Measurements from ENCODE around the gene KLF11.

KLF11 gene

DNA sequence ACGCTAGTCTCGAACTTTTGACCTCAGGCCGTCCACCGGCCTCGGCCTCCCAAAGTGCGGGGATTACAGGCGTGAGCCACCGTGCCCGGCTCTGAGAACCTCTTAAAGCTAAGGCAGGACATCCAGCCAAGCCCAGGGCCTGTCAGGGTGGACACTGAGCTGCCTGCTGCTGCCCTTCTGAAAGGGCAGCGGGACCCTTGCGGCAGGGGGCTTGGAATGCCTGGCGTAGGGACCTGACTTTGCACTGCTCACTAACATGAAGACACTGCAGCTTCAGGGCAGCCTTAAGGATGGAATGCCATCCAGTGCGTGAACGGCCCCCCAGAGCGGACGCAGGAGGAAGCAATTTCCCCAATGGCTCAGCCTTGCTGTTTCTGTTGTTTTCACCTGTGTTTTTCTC lies 27.8 kb downstream of the KLF11 start:
- Mint-ChIP-seq H3K36me3 (ENCODE audit: low read depth) (no peaks in the 10 kb centered on the region), H3K4me1 (ENCODE audit: low read depth) (peaks cover 5% of the 10 kb centered on the region), H3K27ac (no peak overlapping the region), H3K9me3 (peaks cover 4% of the 10 kb centered on the region), H3K27me3 (ENCODE audit: low read depth) (peaks cover 41% of the 10 kb centered on the region), H3K4me3 (no peak overlapping the region)

DNA sequence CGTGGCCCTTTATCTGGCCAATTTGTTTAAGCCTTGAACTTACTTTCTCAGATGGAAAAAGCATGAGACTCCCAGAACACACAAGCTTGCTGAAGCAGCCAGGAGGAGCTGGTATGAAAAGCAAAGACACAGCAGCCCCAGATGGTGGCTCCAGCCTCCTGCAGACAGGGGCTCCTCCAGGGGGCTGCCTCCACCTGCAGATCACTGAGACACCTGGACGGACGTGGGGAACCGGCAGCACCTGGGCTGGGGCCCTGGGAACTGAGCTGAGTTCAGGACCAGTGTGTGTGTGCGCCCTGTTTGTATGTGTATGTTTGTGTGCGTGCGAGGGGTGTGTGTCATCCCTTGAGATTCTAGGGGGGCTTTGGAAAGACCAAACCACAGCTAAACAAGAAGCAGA lies 28.2 kb downstream of the KLF11 start:
- peaks cover 4% of the 10 kb centered on the region for H3K9me3 Mint-ChIP-seq
- H3K27me3 Mint-ChIP-seq (ENCODE audit: low read depth) = peaks cover 41% of the 10 kb centered on the region
- H3K36me3 Mint-ChIP-seq (ENCODE audit: low read depth) = no peaks in the 10 kb centered on the region
- no peak overlapping the region for H3K4me3 Mint-ChIP-seq
- peaks cover 6% of the 10 kb centered on the region for H3K4me1 Mint-ChIP-seq (ENCODE audit: low read depth)
- no peak overlapping the region for H3K27ac Mint-ChIP-seq

- Mint-ChIP-seq H3K4me3 (no peak overlapping the region), H3K36me3 (ENCODE audit: low read depth) (no peaks in the 10 kb centered on the region), H3K9me3 (peaks cover 3% of the 10 kb centered on the region), H3K4me1 (ENCODE audit: low read depth) (peaks cover 9% of the 10 kb centered on the region), H3K27me3 (ENCODE audit: low read depth) (peaks cover 53% of the 10 kb centered on the region), H3K27ac (no peak overlapping the region)
These were observed 29.5 kb downstream of the KLF11 start for GRCh38 chr2:10072656-10073480.

DNA sequence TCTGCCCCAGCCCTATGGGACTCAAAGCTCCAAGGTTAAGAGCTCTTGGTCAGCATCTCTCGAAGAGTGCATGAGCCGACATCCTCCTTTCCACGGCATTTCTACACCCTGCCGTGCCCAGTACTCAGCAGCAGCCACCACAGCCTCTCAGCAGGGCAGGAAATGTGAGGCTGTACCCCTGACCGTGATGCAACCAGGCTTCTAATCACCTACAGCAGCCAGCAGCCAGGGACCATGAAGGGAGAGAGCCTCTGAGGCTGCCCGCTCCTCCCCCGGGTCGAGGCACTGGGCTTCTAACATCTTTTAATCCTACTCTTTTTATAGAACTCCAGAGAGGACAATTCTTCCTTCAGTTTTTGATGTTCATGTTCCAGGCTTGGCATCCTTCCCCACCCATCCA lies 30.4 kb downstream of the KLF11 start:
- H3K9me3 Mint-ChIP-seq = no peaks in the 10 kb centered on the region
- H3K4me1 Mint-ChIP-seq (ENCODE audit: low read depth) = peaks cover 11% of the 10 kb centered on the region
- no peak overlapping the region for H3K27ac Mint-ChIP-seq
- H3K27me3 Mint-ChIP-seq (ENCODE audit: low read depth) = peaks cover 62% of the 10 kb centered on the region
- H3K4me3 Mint-ChIP-seq = no peak overlapping the region
- H3K36me3 Mint-ChIP-seq (ENCODE audit: low read depth) = no peaks in the 10 kb centered on the region

DNA sequence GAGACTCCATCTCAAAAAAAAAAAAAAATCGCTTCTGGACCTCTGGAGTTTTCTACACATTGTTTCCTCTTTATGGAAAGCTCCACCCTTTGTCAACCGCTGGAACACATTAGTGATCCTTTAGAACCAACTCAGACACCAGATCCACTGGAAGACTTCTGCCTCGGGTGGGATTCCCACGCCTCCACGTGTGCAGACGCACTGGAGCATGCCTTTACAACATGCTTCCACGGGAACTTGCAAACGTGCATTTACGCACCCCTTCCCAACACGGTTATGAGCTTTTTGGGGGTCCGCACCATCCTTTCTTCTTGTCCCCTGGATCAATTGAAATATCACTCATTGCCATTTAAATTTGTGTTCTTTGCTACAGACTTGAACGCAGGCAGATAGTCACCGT lies 31.8 kb downstream of the KLF11 start:
- no peak overlapping the region for H3K27ac Mint-ChIP-seq
- H3K36me3 Mint-ChIP-seq (ENCODE audit: low read depth) = peaks cover 1% of the 10 kb centered on the region
- peaks cover 17% of the 10 kb centered on the region for H3K4me1 Mint-ChIP-seq (ENCODE audit: low read depth)
- no peak overlapping the region for H3K4me3 Mint-ChIP-seq
- no peaks in the 10 kb centered on the region for H3K9me3 Mint-ChIP-seq
- peaks cover 69% of the 10 kb centered on the region for H3K27me3 Mint-ChIP-seq (ENCODE audit: low read depth)

DNA sequence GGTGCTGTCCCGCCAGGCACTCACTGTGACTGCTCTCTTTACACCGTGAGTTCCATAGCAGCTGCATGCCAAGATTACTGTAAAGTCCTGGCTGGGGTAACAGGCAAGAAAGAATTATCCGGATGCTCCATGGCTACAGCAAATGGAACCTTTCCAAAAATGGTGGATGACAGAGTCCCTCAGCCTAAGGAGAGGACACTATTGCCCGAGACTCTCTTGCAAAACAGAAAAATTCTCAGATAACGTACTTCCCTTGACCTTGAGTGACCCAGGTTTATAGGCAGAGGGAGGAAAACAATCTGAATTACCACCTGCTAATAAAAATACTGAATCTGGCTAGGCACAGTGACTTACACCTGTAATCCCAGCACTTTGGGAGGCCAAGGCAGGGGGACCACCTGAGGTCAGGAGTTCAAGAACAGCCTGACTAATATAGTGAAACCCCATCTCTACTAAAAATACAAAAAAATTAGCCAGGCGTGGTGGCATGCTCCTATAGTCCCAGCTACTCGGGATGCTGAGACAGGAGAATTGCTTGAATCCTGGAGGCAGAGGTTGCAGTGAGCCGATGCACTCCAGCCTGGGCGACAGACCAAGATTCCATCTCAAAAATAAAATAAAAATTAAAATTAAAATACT lies 32.3 kb downstream of the KLF11 start:
- no peak overlapping the region for H3K4me3 Mint-ChIP-seq
- H3K36me3 Mint-ChIP-seq (ENCODE audit: low read depth) = peaks cover 1% of the 10 kb centered on the region
- no peak overlapping the region for H3K27ac Mint-ChIP-seq
- H3K4me1 Mint-ChIP-seq (ENCODE audit: low read depth) = peaks cover 17% of the 10 kb centered on the region
- peaks cover 69% of the 10 kb centered on the region for H3K27me3 Mint-ChIP-seq (ENCODE audit: low read depth)
- no peaks in the 10 kb centered on the region for H3K9me3 Mint-ChIP-seq

DNA sequence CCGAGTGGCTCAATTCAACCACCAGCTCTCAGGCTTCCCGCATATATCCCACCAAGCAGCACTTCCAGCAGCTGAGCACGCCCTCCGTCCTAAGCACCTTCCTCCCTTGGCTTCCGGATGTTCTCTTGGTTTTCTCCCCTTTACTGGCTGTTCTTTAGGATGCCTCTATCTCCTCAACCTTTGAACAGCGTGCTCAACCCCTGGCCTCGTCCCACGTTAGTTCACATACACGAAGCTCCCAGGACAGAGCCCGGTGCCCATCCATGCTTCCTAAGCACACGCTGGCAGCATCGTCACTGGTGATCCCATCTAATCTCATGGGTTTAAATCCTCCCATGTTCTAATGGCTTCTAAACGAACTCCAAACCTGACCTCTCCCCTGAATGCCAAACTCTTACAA lies 33.2 kb downstream of the KLF11 start:
- Mint-ChIP-seq H3K9me3 (no peaks in the 10 kb centered on the region), H3K4me3 (no peak overlapping the region), H3K36me3 (ENCODE audit: low read depth) (peaks cover 1% of the 10 kb centered on the region), H3K27me3 (ENCODE audit: low read depth) (peaks cover 74% of the 10 kb centered on the region), H3K27ac (no peak overlapping the region), H3K4me1 (ENCODE audit: low read depth) (peaks cover 25% of the 10 kb centered on the region)

- Mint-ChIP-seq H3K9me3 (no peaks in the 10 kb centered on the region), H3K27ac (no peak overlapping the region), H3K4me1 (ENCODE audit: low read depth) (peaks cover 25% of the 10 kb centered on the region), H3K4me3 (no peak overlapping the region), H3K27me3 (ENCODE audit: low read depth) (peaks cover 78% of the 10 kb centered on the region), H3K36me3 (ENCODE audit: low read depth) (peaks cover 1% of the 10 kb centered on the region)
These were observed 33.7 kb downstream of the KLF11 start for GRCh38 chr2:10076988-10077527.

GRCh38 chr2:10078001-10078400 lies 34.7 kb downstream of the KLF11 start:
- Mint-ChIP-seq H3K9me3 (no peaks in the 10 kb centered on the region), H3K27ac (no peak overlapping the region), H3K27me3 (ENCODE audit: low read depth) (peaks cover 82% of the 10 kb centered on the region), H3K36me3 (ENCODE audit: low read depth) (peaks cover 1% of the 10 kb centered on the region), H3K4me3 (no peak overlapping the region), H3K4me1 (ENCODE audit: low read depth) (peaks cover 25% of the 10 kb centered on the region)

DNA sequence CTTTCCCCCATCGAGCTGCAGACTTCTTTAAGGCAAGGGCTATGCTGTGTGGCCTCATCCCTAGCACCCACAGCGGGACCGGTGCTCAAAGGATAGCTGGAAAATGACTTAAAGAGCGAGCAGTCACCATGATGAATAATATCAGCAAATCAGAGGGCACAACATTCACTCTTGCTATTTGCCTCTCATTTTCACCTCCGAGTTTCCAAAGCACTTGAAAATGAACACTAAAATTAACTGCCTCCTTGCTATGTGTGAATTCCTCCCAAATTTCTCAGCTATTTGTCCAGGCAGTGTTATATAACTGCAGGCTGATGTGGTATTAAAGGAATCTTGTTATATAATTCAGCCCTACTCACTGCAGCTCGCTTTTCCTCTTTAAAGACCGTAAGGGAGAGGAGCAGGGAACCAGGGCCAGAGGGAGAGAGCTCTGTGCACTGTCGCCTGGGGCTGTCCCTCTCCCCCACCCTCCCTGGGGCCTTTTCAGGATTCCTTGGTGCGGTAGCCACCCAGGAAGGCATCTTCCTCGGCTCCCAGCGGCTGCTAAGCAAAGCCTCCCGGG lies 35.4 kb downstream of the KLF11 start:
- Mint-ChIP-seq H3K36me3 (ENCODE audit: low read depth) (peaks cover 1% of the 10 kb centered on the region), H3K9me3 (no peaks in the 10 kb centered on the region), H3K27me3 (ENCODE audit: low read depth) (peaks cover 83% of the 10 kb centered on the region), H3K4me1 (ENCODE audit: low read depth) (peaks cover 25% of the 10 kb centered on the region), H3K27ac (peak overlapping the region; percentile 42), H3K4me3 (peak overlapping the region; percentile 86)

- peaks cover 83% of the 10 kb centered on the region for H3K27me3 Mint-ChIP-seq (ENCODE audit: low read depth)
- peaks cover 1% of the 10 kb centered on the region for H3K36me3 Mint-ChIP-seq (ENCODE audit: low read depth)
- H3K4me3 Mint-ChIP-seq = peak overlapping the region; percentile 86
- H3K9me3 Mint-ChIP-seq = no peaks in the 10 kb centered on the region
- peaks cover 24% of the 10 kb centered on the region for H3K4me1 Mint-ChIP-seq (ENCODE audit: low read depth)
- H3K27ac Mint-ChIP-seq = peak overlapping the region; percentile 42
These were observed 36.0 kb downstream of the KLF11 start for GRCh38 chr2:10079266-10079869.

GRCh38 chr2:10079870-10080535 lies 36.7 kb downstream of the KLF11 start, which contains the start of gene CYS1:
CYS1 (minus strand) TSS chr2:10080411; CDS start chr2:10080223, 188 bp downstream.
- H3K4me1 Mint-ChIP-seq (ENCODE audit: low read depth) = peaks cover 27% of the 10 kb centered on the region
- peak within 1 kb of the TSS; percentile 42 for H3K27ac Mint-ChIP-seq
- peaks cover 84% of the 10 kb centered on the region for H3K27me3 Mint-ChIP-seq (ENCODE audit: low read depth)
- H3K36me3 Mint-ChIP-seq (ENCODE audit: low read depth) = peaks cover 1% of the 10 kb centered on the region
- H3K4me3 Mint-ChIP-seq = peak within 1 kb of the TSS; percentile 86
- H3K9me3 Mint-ChIP-seq = no peaks in the 10 kb centered on the region

- peaks cover 1% of the 10 kb centered on the region for H3K36me3 Mint-ChIP-seq (ENCODE audit: low read depth)
- peaks cover 83% of the 10 kb centered on the region for H3K27me3 Mint-ChIP-seq (ENCODE audit: low read depth)
- no peaks in the 10 kb centered on the region for H3K9me3 Mint-ChIP-seq
- peak overlapping the region; percentile 74 for H3K4me3 Mint-ChIP-seq
- H3K27ac Mint-ChIP-seq = peak overlapping the region; percentile 22
- H3K4me1 Mint-ChIP-seq (ENCODE audit: low read depth) = peaks cover 27% of the 10 kb centered on the region
These were observed 37.4 kb downstream of the KLF11 start for GRCh38 chr2:10080536-10081304.

Measured in T-helper 1 cell treated with Interleukin-12 subunit alpha and Interleukin-12 subunit beta and Interleukin-4 antibody, amounts not matched to agents 30 μg/mL and 1 μg/mL, for 36 hours (primary cell).